Breast epithelium (tissue), 4 donors: ENCODE results near the gene MAD2L1BP. TPM values are rescaled to one million over a fixed set of nuclear protein-coding genes. Genes with fewer than 3 reads are reported as not detected.

Source experiments
- DNase-seq, 2 donors: peaks; one replicate each; pipeline ENCODE4 v3.0.0-alpha.2; 2019; ENCODE audit warnings: low spot score in 2 of 2
- H3K27ac ChIP-seq, 2 donors: fragments of 200-600 bp; sonication (generic) in 1 of 2; one replicate each; pipeline ENCODE4 v1.5.1; 2016 to 2019; ENCODE audit warnings: mild to moderate bottlenecking in 1 of 2
- H3K27me3 ChIP-seq, 2 donors: fragments of 200-600 bp; sonication (generic) in 1 of 2; one replicate each; pipeline versions ENCODE4 v1.5.1 to v1.6.0; 2017 to 2019; ENCODE audit warnings: control low read depth in 1 of 2, mild to moderate bottlenecking in 1 of 2
- H3K36me3 ChIP-seq: fragments of 200-600 bp; one replicate; pipeline ENCODE4 v1.5.1; 2019
- H3K4me1 ChIP-seq, 2 donors: fragments of 200-600 bp; sonication (generic); one replicate each; pipeline ENCODE4 v1.5.1; 2016 to 2019; ENCODE audit warnings: control low read depth in 1 of 2
- H3K4me3 ChIP-seq, 3 donors: fragments of 200-600 bp; sonication (generic); 1 replicate in 2 of 3; 2 replicates in 1 of 3; pipeline ENCODE4 v1.5.1; 2016 to 2019; ENCODE audit warnings: mild to moderate bottlenecking in 3 of 3, moderate library complexity in 2 of 3
- H3K9me3 ChIP-seq, 2 donors: fragments of 200-600 bp; sonication (generic) in 1 of 2; one replicate each; pipeline ENCODE4 v1.5.1; 2016 to 2019; ENCODE audit warnings: control low read depth in 1 of 2
- CTCF ChIP-seq, 3 donors: fragments of 450-650 bp; IDR thresholded peaks; one replicate each; pipeline ENCODE4 v1.5.1; 2016 to 2017; ENCODE audit warnings: antibody characterized with exemption in 3 of 3, mild to moderate bottlenecking in 3 of 3, moderate library complexity in 3 of 3
- POLR2A ChIP-seq: fragments of 450-650 bp; IDR thresholded peaks from one replicate; pipeline ENCODE4 v1.6.1; 2016; ENCODE audit warnings: antibody characterized with exemption, mild to moderate bottlenecking, moderate library complexity
- POLR2AphosphoS5 ChIP-seq, 3 donors: sonication (generic); formaldehyde crosslinking; IDR thresholded peaks; one replicate each; pipeline ENCODE4 v1.6.1; 2017; ENCODE audit warnings: antibody characterized with exemption in 3 of 3
- intact Hi-C: fragments of 100-400 bp; cut with DNase I; formaldehyde crosslinking; loops from one replicate; pipeline ENCODE4 v1.15.1; 2023; ENCODE audit warnings: low total_unique reads
- total RNA-seq, 3 donors: library from RNA; depleted of rRNA; stranded (reverse); fragments of >200 nt; gene quantifications; one replicate each; pipeline ENCODE4 v1.1.0, GENCODE V29; 2016

The MAD2L1BP gene
- total RNA-seq, 3 donors from 2014 or later, result 33.4 to 53.0 (median 33.4) TPM

GRCh38 chr6:43665376-43665775 lies 29.7 kb downstream of the MAD2L1BP start:
- intact Hi-C loops, result loop anchor here (5.0 kb wide), 1 partner anchor 102 kb away; no protein-coding TSS in a partner anchor
- no peak overlapping the region for H3K4me3 ChIP-seq
- peaks cover 3 to 16% of the 10 kb centered on the region in 2 donors for H3K4me1 ChIP-seq
- H3K27ac ChIP-seq, result no peak overlapping the region
- TF ChIP-seq POLR2AphosphoS5 (IDR thresholded peaks at IDR 0.05), result no peak
- no peaks in the 10 kb centered on the region for H3K9me3 ChIP-seq
- no peaks in the 10 kb centered on the region for H3K36me3 ChIP-seq
- no peaks in the 10 kb centered on the region for H3K27me3 ChIP-seq
- no peak for DNase-seq

GRCh38 chr6:43666196-43666920 lies 30.7 kb downstream of the MAD2L1BP start:
- H3K9me3 ChIP-seq, result no peaks in the 10 kb centered on the region
- H3K4me3 ChIP-seq, result no peak overlapping the region
- H3K27me3 ChIP-seq, result no peaks in the 10 kb centered on the region
- no peak overlapping the region for H3K27ac ChIP-seq
- no peak for TF ChIP-seq POLR2AphosphoS5 (IDR thresholded peaks at IDR 0.05)
- no peak for TF ChIP-seq POLR2A
- no peak for TF ChIP-seq CTCF (IDR thresholded peaks at IDR 0.05)
- peaks cover 3 to 16% of the 10 kb centered on the region in 2 donors for H3K4me1 ChIP-seq
- intact Hi-C loops, result loop anchor here (5.0 kb wide), 1 partner anchor 101 kb away; no protein-coding TSS in a partner anchor
- H3K36me3 ChIP-seq, result no peaks in the 10 kb centered on the region
- no peak for DNase-seq

GRCh38 chr6:43667245-43668150 lies 31.9 kb downstream of the MAD2L1BP start:
- H3K9me3 ChIP-seq, result no peaks in the 10 kb centered on the region
- DNase-seq, result peak; percentile 81 to 87
- intact Hi-C loops, result loop anchor here (5.0 kb wide), 1 partner anchor 100 kb away; no protein-coding TSS in a partner anchor
- peak overlapping the region; percentile 70 to 81 for H3K27ac ChIP-seq
- H3K4me1 ChIP-seq, result peaks cover 3 to 16% of the 10 kb centered on the region in 2 donors
- TF ChIP-seq POLR2AphosphoS5 (IDR thresholded peaks at IDR 0.05), result peak; percentile 21 to 48 (median 28)
- TF ChIP-seq CTCF (IDR thresholded peaks at IDR 0.05), result peak; percentile 89 to 95 (median 93)
- TF ChIP-seq POLR2A, result no peak
- peak overlapping the region in 1 of 3 donors; percentile 30 for H3K4me3 ChIP-seq
- H3K27me3 ChIP-seq, result no peaks in the 10 kb centered on the region
- H3K36me3 ChIP-seq, result no peaks in the 10 kb centered on the region

- no peaks in the 10 kb centered on the region for H3K36me3 ChIP-seq
- H3K9me3 ChIP-seq, result no peaks in the 10 kb centered on the region
- no peaks in the 10 kb centered on the region for H3K27me3 ChIP-seq
- TF ChIP-seq POLR2AphosphoS5 (IDR thresholded peaks at IDR 0.05) (no peak), CTCF (IDR thresholded peaks at IDR 0.05) (peak in 2 of 3 donors; percentile 17 to 52)
- H3K27ac ChIP-seq, result peak overlapping the region; percentile 70 to 81
- peak; percentile 68 to 84 for DNase-seq
- H3K4me3 ChIP-seq, result no peak overlapping the region
- peaks cover 3 to 16% of the 10 kb centered on the region in 2 donors for H3K4me1 ChIP-seq
- intact Hi-C loops, result loop anchor here (5.0 kb wide), 1 partner anchor 99 kb away; no protein-coding TSS in a partner anchor
Measured at GRCh38 chr6:43668151-43669028, 32.8 kb downstream of the MAD2L1BP start.
